Testis (tissue), 2 donors: ENCODE results near the gene NPL.

Experiments
- POLR2A ChIP-seq: fragments of 450-650 bp; IDR thresholded peaks from one replicate; pipeline ENCODE4 v1.6.1; 2017; ENCODE audit warnings: antibody characterized with exemption, mild to moderate bottlenecking, moderate library complexity
- TF ChIP-seq, protein P1 (sequence below), 3 experiments: fragments of 450-650 bp in 2 of 3; fragments of 200-600 bp in 1 of 3; sonication (generic) in 1 of 3; IDR thresholded peaks; one replicate each; pipeline ENCODE4 v1.5.1; 2016 to 2019; ENCODE audit warnings: antibody characterized with exemption in 3 of 3, mild to moderate bottlenecking in 2 of 3, moderate library complexity in 1 of 3

DNA sequence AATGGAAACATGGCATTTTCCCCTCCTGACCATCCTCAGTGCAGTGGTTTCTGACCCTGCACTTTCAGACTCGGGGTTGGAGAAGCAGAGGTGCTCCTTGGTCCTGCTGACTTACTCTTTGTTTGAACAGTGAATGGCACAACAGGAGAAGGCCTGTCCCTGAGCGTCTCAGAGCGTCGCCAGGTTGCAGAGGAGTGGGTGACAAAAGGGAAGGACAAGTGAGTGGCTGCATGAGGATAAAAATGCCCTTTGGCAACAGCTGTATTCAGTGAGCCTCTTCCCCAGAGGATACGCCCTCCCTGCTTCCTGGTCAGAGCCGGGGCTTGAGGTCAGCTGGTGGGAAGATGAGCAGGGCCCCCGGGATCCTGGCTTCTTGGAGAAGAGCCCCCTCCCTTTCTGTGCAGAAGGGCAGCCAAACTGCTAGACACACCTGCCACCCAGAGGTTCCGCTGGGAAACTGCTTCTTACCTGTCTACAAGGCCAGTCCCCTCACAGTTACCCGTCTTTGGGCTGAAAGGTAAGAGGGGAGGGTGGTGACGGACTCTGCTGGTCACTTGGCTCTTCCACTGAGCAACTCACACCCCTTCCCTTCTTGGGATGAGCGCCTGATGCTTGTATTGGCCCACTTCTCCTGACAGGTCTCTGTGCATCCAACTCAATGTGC is 16.6 kb downstream of the NPL start:
- TF ChIP-seq, protein P1, sequence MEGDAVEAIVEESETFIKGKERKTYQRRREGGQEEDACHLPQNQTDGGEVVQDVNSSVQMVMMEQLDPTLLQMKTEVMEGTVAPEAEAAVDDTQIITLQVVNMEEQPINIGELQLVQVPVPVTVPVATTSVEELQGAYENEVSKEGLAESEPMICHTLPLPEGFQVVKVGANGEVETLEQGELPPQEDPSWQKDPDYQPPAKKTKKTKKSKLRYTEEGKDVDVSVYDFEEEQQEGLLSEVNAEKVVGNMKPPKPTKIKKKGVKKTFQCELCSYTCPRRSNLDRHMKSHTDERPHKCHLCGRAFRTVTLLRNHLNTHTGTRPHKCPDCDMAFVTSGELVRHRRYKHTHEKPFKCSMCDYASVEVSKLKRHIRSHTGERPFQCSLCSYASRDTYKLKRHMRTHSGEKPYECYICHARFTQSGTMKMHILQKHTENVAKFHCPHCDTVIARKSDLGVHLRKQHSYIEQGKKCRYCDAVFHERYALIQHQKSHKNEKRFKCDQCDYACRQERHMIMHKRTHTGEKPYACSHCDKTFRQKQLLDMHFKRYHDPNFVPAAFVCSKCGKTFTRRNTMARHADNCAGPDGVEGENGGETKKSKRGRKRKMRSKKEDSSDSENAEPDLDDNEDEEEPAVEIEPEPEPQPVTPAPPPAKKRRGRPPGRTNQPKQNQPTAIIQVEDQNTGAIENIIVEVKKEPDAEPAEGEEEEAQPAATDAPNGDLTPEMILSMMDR (IDR thresholded peaks at IDR 0.05): no peak
- TF ChIP-seq POLR2A: no peak
